B cell (primary cell): Measurements from ENCODE around the gene CACTIN.

ENCODE experiments used
- EZH2 ChIP-seq: IDR thresholded peaks from 2 replicates; pipeline ENCODE4 v1.6.1; 2012; ENCODE audit warnings: borderline replicate concordance, low read depth, mild to moderate bottlenecking, moderate library complexity, low read length; ENCODE audit not compliant: insufficient read depth, poor library complexity, severe bottlenecking
- TF ChIP-seq, protein P1 (sequence below): fragments of 200-600 bp; IDR thresholded peaks from one replicate; pipeline ENCODE4 v1.8.0; 2022; ENCODE audit warnings: antibody characterized with exemption, mild to moderate bottlenecking

DNA sequence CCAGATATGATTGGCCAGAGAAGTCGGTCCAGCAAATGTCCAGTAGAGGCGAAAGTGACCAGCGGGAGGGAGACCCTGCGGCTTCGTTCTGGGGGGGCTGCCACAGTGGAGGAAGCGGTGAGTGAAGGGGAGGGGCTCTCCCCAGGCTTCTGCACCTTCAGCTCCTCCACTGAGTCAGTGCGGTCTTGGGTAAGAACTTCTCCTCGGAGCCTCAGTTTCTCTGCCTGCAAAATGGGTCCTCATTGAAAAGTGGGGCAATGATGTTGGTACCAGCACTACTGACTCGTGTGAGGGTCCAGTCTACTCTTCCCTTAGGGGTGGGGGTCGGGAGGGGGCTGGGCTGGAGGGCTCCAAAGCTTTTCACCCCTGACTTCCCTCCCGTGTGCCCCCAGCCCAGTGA is 37.2 kb downstream of the CACTIN start:
- TF ChIP-seq, protein P1, sequence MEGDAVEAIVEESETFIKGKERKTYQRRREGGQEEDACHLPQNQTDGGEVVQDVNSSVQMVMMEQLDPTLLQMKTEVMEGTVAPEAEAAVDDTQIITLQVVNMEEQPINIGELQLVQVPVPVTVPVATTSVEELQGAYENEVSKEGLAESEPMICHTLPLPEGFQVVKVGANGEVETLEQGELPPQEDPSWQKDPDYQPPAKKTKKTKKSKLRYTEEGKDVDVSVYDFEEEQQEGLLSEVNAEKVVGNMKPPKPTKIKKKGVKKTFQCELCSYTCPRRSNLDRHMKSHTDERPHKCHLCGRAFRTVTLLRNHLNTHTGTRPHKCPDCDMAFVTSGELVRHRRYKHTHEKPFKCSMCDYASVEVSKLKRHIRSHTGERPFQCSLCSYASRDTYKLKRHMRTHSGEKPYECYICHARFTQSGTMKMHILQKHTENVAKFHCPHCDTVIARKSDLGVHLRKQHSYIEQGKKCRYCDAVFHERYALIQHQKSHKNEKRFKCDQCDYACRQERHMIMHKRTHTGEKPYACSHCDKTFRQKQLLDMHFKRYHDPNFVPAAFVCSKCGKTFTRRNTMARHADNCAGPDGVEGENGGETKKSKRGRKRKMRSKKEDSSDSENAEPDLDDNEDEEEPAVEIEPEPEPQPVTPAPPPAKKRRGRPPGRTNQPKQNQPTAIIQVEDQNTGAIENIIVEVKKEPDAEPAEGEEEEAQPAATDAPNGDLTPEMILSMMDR = no peak
- TF ChIP-seq EZH2 = no peak
